ENCODE results near the gene ASB16. TPM values are rescaled to one million over a fixed set of nuclear protein-coding genes. Genes with fewer than 3 reads are reported as not detected.
"Not testable (repeated sequence)": the region's sequence is repeated elsewhere in the genome, so short reads cannot be mapped to it uniquely, and the experiment has no call there.

ASB16 gene
- polyA plus RNA-seq, 1 donor from 2014 or later, result not detected

DNA sequence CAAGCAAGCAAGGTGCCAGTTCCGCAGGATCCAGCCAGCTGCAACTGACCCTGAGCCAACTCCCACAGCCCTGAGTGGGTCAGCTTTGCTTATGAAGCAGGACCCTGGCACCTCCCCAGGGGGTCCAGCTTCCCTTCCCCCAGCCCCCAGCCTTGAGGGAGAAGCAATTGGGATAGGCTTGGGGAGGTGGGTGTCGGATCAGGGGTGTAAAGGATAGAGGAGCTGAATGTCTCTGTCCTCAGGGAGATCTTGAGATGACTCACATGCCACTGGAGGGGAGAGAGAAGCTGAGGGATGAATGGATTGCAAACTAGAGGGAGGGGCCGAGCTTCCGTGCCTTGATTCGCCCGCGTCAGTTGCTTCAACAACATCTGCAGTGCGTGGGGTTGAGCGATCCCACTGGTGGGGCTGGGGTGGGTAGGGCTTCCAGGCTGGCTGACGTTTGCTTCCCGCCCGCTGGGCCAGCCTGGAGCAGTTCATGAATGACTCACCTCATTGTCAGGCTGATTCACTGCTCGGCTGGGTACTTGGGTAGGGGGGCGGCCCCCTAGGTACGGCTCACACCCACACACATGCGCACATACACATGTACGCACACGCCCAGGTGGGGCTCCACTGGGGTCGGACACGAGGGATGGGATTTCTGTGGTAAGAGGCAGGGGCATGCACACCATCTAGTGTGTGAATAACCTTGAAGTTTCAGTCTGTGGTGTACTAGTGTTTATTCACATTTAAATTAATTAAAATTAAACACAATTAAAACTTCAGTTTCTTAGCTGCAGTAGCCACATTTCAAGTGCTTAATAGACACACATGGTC lies 32.4 kb upstream of the ASB16 start:
- peaks cover 6% of the 10 kb centered on the region for H3K27me3 Mint-ChIP-seq
- peaks cover 0 to 9% (median 7%) of the 10 kb centered on the region in 3 donors for H3K4me1 Mint-ChIP-seq
- peak overlapping the region in 2 of 3 donors; percentile 9 to 80 for H3K27ac Mint-ChIP-seq
- H3K4me3 Mint-ChIP-seq, result no peak overlapping the region
- no peaks in the 10 kb centered on the region for H3K36me3 Mint-ChIP-seq
- H3K9me3 Mint-ChIP-seq, result no peaks in the 10 kb centered on the region

DNA sequence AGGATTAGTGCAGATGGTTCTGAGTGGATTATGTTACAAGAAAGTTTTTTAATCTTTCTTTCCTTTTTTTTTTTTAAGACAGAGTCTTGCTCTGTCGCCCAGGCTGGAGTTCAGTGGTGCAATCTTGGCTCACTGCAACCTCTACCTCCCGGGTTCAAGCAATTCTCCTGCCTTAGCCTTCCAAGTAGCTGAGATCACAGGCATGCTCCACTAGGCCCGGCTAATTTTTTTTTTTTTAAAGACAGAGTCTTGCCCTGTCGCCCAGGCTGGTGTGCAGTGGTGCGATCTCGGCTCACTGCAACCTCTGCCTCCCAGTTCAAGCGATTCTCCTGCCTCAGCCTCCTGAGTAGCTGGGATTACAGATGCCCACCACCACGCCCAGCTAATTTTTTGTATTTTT lies 26.6 kb upstream of the ASB16 start:
- not testable (repeated sequence) for H3K27ac Mint-ChIP-seq, H3K27me3 Mint-ChIP-seq, H3K4me1 Mint-ChIP-seq, H3K36me3 Mint-ChIP-seq, H3K9me3 Mint-ChIP-seq
- H3K4me3 Mint-ChIP-seq, result peak overlapping the region in 1 of 4 donors; percentile 5

DNA sequence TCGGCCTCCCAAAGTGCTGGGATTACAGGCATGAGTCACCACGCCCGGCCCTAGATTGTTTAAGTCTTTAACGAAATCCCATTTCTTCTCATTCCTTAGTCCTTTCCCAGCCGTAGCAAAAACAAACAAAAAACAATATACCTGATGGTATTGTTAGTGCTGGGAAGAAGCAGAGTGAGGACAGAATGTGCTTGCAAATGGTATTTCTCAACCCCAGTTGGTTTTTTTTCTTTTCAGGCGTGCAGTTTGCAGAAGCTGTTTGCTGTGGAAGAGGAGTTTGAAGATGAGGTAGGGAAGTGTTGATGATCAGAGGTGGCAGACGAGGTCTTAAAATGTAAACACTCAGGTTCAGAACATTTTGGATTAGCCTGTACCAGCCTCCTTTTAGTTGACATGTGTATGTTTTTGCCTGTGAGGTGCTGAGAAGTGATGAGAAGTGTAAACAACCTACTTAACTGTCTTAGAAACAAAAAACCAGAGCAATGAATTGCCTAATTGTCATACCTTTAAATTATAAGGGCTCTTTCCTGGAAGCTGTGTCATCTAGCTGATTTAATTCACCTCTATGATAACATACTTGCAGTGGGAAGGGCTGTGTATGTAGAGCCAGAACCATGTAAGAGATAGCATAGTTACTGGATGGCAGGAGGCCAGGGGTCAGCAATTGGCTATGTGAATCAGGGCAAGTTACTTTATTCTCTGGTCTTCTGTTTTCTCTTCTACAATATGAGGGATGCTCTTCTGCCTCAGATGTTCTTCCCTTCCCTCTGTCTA lies 25.4 kb upstream of the ASB16 start:
- Mint-ChIP-seq H3K9me3 (no peaks in the 10 kb centered on the region), H3K4me3 (peak overlapping the region in 2 of 4 donors; percentile 34 to 78), H3K27ac (peak overlapping the region in 1 of 3 donors; percentile 35), H3K36me3 (no peaks in the 10 kb centered on the region), H3K27me3 (no peaks in the 10 kb centered on the region), H3K4me1 (peaks cover 0 to 7% (median 5%) of the 10 kb centered on the region in 3 donors)

DNA sequence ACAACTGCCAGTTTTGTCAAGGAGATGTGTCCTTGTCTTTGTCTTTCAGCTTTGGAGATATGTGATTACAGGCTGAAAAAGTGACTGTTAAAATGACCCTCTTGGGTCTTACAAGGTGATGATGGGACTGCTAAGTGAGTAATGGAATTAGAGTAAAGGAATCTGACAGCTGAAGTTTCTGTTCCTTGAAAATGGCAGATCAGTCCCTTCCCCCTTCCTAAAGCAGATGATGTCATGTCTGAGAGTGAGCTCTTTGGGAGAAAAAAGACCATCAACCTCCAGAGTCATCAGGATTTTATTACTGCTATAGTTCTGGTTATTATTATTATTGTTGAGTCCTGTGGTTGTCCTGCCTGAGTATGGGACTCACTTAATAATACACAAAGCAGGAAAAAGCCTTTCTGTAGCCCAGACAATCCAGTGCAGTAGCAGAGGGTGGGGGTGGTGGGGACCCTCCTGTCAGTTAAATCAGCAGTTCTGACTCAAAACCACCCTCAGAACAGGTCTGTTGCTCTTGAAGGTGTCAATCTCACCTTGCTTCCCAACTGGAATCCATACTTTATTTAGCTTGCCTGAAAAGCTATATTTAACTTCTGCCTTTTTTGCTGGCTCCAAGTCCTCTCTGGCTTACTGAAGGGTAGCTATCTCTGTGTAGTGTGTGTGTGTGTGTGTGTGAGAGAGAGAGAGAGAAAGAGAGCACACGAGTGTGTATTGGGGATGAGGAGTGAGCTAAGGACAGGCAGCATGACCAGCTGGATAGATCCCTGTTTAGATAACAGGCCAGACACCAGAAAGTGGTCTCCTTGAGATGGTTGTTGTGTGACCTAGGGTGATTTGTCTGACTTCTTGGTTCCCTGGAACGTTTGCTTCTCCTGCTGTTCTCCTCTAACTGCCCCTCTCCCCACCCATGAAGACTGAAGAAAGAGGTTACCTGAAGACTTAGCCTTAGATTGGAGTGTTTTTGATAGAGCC lies 23.8 kb upstream of the ASB16 start:
- Mint-ChIP-seq H3K9me3 (no peaks in the 10 kb centered on the region), H3K36me3 (no peaks in the 10 kb centered on the region), H3K27ac (peak overlapping the region in 1 of 3 donors; percentile 52), H3K27me3 (no peaks in the 10 kb centered on the region), H3K4me3 (no peak overlapping the region), H3K4me1 (peaks cover 0 to 4% (median 3%) of the 10 kb centered on the region in 3 donors)

DNA sequence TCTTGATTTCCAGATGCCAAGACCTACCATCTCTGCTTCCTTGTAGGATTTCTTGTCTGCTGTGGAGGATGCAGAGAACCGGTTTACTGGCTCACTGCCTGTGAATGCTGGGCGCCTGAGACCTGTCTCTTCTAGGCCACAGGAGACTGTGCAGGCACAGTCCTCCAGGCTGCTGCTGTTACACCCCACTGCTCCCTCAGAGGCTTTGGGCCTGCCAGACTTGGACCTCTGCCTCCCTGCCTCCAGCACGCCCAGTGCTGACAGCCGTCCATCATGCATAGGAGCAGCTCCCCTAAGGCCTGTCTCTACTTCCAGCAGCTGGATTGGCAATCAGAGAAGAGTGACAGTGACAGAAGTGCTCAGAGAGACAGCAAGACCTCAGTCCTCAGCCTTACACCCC lies 22.7 kb upstream of the ASB16 start:
- Mint-ChIP-seq H3K27me3 (no peaks in the 10 kb centered on the region), H3K4me3 (no peak overlapping the region), H3K27ac (no peak overlapping the region), H3K4me1 (peaks cover 0 to 2% (median 0%) of the 10 kb centered on the region in 3 donors), H3K9me3 (no peaks in the 10 kb centered on the region), H3K36me3 (no peaks in the 10 kb centered on the region)

DNA sequence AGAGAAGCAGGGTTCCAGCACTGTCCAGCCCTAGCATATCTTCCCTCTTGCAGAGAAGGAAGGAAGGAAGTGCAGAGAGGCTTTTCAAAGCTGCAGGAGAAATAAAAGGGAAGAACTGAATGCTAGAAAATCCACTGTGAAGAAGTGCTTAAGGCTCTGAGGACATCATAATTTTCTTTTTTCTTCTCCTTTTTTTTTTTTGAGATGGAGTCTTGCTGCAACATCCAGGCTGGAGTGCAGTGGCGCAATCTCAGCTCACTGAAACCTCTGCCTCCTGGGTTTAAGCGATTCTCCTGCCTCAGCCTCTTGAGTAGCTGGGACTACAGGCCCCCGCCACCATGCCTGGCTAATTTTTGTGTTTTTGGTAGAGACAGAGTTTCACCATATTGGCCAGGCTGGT lies 21.4 kb upstream of the ASB16 start:
- not testable (repeated sequence) for H3K36me3 Mint-ChIP-seq, H3K4me3 Mint-ChIP-seq, H3K27me3 Mint-ChIP-seq, H3K27ac Mint-ChIP-seq, H3K9me3 Mint-ChIP-seq, H3K4me1 Mint-ChIP-seq

DNA sequence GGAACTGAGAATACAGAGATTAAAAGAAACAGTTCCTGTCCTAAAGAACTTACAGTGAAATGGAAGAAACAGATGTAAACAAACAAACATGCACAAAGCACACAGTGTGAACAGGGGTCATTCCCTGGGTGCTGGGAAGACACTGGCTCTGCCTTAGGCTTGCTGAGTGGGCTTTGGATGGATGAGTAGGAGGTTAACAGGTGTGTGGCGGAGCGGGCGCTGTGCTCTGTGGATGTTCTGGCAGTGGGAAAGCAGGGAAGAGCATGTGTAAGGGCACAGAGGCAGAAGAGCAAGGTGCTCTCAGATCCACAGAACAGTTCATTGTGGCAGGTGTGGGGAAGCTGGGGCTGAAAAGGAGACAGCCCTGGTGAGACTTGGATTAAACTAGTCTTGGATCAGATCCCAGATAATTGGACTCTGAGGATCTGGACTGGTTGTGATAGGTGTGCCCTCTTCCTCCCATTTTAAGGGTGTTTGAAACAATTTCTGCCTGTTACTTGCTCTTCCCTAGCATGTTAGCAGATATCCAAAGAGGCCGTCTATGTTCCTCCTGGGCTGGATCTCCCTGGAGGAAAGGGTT lies 20.7 kb upstream of the ASB16 start:
- no peaks in the 10 kb centered on the region for H3K27me3 Mint-ChIP-seq
- no peak overlapping the region for H3K4me3 Mint-ChIP-seq
- H3K36me3 Mint-ChIP-seq, result no peaks in the 10 kb centered on the region
- no peak overlapping the region for H3K27ac Mint-ChIP-seq
- peaks cover 0 to 2% (median 0%) of the 10 kb centered on the region in 3 donors for H3K4me1 Mint-ChIP-seq
- no peaks in the 10 kb centered on the region for H3K9me3 Mint-ChIP-seq

DNA sequence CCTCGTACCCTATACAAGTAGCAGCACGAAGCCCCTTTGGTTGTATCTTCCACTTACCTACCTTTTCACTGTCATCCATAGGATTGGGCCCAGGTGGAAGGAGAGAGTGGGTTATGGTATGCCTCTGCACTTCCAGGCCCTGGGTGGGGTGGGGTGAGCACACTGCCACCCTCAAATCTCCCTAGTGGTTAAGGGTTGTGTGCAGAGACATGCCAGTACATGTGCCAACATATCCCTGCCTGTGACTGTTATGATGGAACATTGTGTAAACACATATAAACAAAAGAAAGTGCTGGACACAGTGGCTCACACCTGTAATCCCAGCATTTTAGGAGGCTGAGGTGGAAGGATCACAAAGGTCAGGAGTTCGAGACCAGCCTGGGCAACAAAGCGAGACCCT lies 17.6 kb upstream of the ASB16 start:
- Mint-ChIP-seq H3K36me3 (no peaks in the 10 kb centered on the region), H3K9me3 (no peaks in the 10 kb centered on the region), H3K27ac (peak overlapping the region in 1 of 3 donors; percentile 16), H3K4me1 (peaks cover 0 to 2% (median 0%) of the 10 kb centered on the region in 3 donors), H3K4me3 (no peak overlapping the region), H3K27me3 (no peaks in the 10 kb centered on the region)

DNA sequence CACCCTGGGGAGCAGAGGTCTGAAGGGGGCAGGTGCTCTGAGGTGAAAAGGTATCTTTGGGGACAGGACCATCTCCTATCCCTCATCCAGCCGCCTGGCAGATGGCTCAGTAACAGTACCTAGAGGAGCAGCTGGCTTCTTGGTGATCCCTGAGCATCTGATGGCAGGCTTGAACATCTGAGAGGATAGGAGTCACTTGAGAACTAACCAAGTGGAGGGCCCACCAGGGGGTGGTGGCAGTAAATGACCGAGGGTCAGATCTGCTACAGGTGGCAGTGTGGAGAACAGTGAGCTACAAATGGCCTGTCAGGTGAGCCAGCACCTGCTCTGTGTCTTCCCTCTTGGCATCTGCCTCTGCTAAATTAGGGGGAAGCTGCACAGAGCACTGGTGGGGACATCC lies 15.0 kb upstream of the ASB16 start:
- Mint-ChIP-seq H3K4me3 (no peak overlapping the region), H3K9me3 (no peaks in the 10 kb centered on the region), H3K27me3 (no peaks in the 10 kb centered on the region), H3K4me1 (no peaks in the 10 kb centered on the region), H3K36me3 (peaks cover 1% of the 10 kb centered on the region), H3K27ac (no peak overlapping the region)

DNA sequence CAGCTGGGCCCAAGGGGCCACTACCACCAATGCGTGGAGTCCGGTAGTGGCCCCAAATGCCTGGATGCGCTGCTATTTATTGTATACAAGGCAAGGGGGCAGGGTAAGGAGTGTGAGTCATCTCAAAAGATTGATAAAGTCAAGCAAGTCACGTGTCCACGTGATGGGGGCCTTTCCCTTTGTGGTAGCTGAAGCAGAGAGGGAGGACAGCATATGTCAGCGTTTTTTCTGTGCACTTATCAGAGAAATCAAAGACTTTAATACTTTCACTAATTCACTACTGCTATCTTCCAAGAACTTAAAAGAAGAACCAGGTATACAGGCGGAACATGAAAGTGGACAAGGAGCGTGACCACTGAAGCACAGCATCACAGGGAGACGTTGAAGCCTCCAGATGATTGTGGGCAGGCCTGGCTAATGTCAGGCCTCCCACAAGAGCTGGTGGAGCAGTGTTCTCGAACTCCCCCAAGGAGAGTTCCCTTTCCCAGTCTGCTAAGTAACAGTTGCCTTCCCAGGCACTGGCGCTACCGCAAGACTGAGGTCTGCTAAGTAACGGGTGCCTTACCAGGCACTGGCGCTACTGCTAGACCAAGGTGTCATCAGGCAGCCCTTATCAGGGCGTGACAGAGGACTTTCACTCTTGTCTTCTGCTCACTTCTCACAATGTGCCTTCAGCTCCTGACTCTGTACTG lies 10.8 kb upstream of the ASB16 start:
- Mint-ChIP-seq H3K36me3 (peaks cover 1% of the 10 kb centered on the region), H3K27me3 (no peaks in the 10 kb centered on the region), H3K27ac (no peak overlapping the region), H3K4me3 (peak overlapping the region in 1 of 4 donors; percentile 39), H3K4me1 (no peaks in the 10 kb centered on the region), H3K9me3 (no peaks in the 10 kb centered on the region)

DNA sequence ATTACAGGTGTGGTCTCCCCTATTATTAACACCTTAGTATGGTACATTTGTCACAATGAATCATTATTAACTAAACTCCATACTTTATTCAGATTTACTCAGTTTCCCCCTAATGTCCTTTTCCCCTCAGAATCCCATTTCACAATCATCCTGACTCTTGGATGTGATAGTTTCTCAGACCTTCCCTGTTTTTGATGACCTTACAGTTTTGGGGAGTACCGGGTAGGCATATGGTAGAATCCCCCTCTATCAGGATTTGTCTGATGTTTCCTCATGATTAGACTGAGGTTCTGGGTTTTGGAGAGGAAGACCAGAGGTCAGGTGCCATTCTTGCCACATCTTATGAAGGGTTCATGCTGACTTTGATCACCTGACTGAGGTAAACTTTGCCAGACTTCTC lies 6.0 kb upstream of the ASB16 start:
- H3K4me1 Mint-ChIP-seq, result peaks cover 0 to 4% (median 0%) of the 10 kb centered on the region in 3 donors
- no peaks in the 10 kb centered on the region for H3K27me3 Mint-ChIP-seq
- H3K27ac Mint-ChIP-seq, result no peak overlapping the region
- H3K9me3 Mint-ChIP-seq, result no peaks in the 10 kb centered on the region
- H3K4me3 Mint-ChIP-seq, result no peak overlapping the region
- H3K36me3 Mint-ChIP-seq, result peaks cover 2% of the 10 kb centered on the region

DNA sequence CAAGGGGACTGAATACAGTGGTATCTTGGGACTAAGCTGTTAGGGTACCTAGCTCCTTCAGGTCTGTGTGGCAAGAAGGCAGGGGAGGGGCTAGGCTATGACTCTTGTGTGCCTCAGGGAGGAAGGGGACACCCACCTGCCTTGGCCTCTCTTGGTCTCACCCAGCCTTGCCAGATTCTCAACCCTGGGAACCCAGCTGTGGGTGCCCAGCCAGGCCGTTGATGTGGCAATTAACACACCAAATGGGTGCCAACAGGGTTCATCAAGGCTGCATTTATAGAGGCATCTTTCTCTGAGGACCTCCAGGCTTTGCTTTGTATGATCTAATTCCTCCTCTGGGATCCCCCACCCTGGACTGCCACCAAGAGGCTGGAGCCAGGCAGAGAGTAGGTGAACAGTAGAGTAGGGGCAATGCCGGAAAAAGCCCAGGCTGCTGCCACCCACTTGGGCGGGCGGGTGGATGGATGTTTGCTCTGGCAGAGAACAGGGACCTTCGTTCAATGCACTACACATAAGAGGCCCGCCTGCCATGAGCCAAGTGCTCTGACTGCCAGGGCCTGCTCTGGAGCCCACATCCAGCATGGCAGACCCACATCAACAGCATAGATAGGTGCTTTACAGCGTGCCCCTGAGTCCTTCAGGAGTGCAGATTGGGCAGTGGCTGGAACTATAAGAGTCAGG lies 3.2 kb upstream of the ASB16 start:
- Mint-ChIP-seq H3K27ac (no peak overlapping the region), H3K9me3 (no peaks in the 10 kb centered on the region), H3K27me3 (no peaks in the 10 kb centered on the region), H3K36me3 (peaks cover 2% of the 10 kb centered on the region), H3K4me3 (no peak overlapping the region), H3K4me1 (peaks cover 0 to 7% (median 2%) of the 10 kb centered on the region in 3 donors)

DNA sequence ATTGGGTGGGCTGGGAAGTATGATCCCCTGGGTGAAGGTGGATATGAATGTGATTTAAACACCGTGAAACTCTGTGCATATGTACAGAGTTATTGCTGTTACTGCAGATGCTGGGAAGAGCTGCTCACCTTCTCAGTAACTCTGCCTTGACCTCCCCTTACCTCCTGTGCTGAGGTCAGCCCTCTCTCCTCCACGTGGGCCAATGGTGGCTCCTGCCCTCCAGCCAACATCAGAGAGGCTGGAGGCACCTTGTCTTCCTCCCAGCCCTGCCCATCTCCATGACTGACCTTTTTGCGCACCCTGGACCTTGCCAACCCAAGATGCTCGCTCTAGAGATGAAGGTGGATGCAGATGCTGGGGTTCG lies 387 bp upstream of the ASB16 start:
- Mint-ChIP-seq H3K27ac (no peak overlapping the region), H3K4me1 (peaks cover 0 to 7% (median 2%) of the 10 kb centered on the region in 3 donors), H3K36me3 (peaks cover 2% of the 10 kb centered on the region), H3K27me3 (no peaks in the 10 kb centered on the region), H3K4me3 (no peak overlapping the region), H3K9me3 (no peaks in the 10 kb centered on the region)

Measured in IgD-negative memory B cell (primary cell).